ENCODE results near the gene DAP. TPM values are rescaled to one million over a fixed set of nuclear protein-coding genes. Genes with fewer than 3 reads are reported as not detected.
A peak's percentile ranks its signal among the peaks of the same experiment; 100 is the strongest.

The DAP gene
- total RNA-seq, 1 experiment from 2014 or later, result 95.9 TPM

- DNase-seq (ENCODE audit: low spot score), result no peak
- H3K27me3 ChIP-seq (replicated peaks; ENCODE audit: insufficient read depth, low read depth, low read length, poor library complexity), result no peaks in the 10 kb centered on the region
- BruUV-seq (replicated peaks), result no TSS peak
- H3K4me1 ChIP-seq (ENCODE audit: insufficient read depth, low read length, poor library complexity, severe bottlenecking), result peaks cover 13% of the 10 kb centered on the region
- H3K36me3 ChIP-seq (ENCODE audit: insufficient read depth, low read length, poor library complexity, severe bottlenecking), result no peaks in the 10 kb centered on the region
- intact Hi-C loops (cut with micrococcal nuclease; ENCODE audit: unreplicated experiment), result no loop called here
- no peaks in the 10 kb centered on the region for H3K9me3 ChIP-seq (ENCODE audit: low read depth, low read length, poor library complexity, severe bottlenecking)
- no peak overlapping the region for H3K27ac ChIP-seq (ENCODE audit: low read depth, low read length, poor library complexity, severe bottlenecking)
- ChIA-PET POLR2A (ENCODE audit: low non-redundant PET) (no interaction called here), CTCF (no interaction called here)
- TF ChIP-seq EZH2 (IDR thresholded peaks at IDR 0.05; ENCODE audit: borderline replicate concordance, low read depth, low read length, poor library complexity, severe bottlenecking) (no peak), CTCF (conservative IDR thresholded peaks at IDR 0.05; ENCODE audit: low read depth, low read length) (no peak)
- H3K4me3 ChIP-seq (ENCODE audit: low read depth, low read length, poor library complexity, severe bottlenecking), result no peak overlapping the region
Measured at GRCh38 chr5:10705747-10706146, 55.3 kb downstream of the DAP start.

- Histone ChIP-seq H3K4me1 (ENCODE audit: insufficient read depth, low read length, poor library complexity, severe bottlenecking) (peaks cover 13% of the 10 kb centered on the region), H3K9me3 (ENCODE audit: low read depth, low read length, poor library complexity, severe bottlenecking) (no peaks in the 10 kb centered on the region), H3K27ac (ENCODE audit: low read depth, low read length, poor library complexity, severe bottlenecking) (no peak overlapping the region), H3K4me3 (ENCODE audit: low read depth, low read length, poor library complexity, severe bottlenecking) (no peak overlapping the region), H3K36me3 (ENCODE audit: insufficient read depth, low read length, poor library complexity, severe bottlenecking) (no peaks in the 10 kb centered on the region), H3K27me3 (replicated peaks; ENCODE audit: insufficient read depth, low read depth, low read length, poor library complexity) (no peaks in the 10 kb centered on the region)
- TF ChIP-seq EZH2 (IDR thresholded peaks at IDR 0.05; ENCODE audit: borderline replicate concordance, low read depth, low read length, poor library complexity, severe bottlenecking) (no peak), CTCF (conservative IDR thresholded peaks at IDR 0.05; ENCODE audit: low read depth, low read length) (no peak)
- CTCF ChIA-PET, result no interaction called here
- BruUV-seq (replicated peaks), result no TSS peak
- DNase-seq (ENCODE audit: low spot score), result peak; percentile 73
- POLR2A ChIA-PET (ENCODE audit: low non-redundant PET), result no interaction called here
- intact Hi-C loops (cut with micrococcal nuclease; ENCODE audit: unreplicated experiment), result no loop called here
Measured at GRCh38 chr5:10704949-10705621, 55.9 kb downstream of the DAP start.

GRCh38 chr5:10703676-10704075, 57.4 kb downstream of the DAP start:
- no peak for DNase-seq (ENCODE audit: low spot score)
- no peaks in the 10 kb centered on the region for H3K27me3 ChIP-seq (replicated peaks; ENCODE audit: insufficient read depth, low read depth, low read length, poor library complexity)
- H3K4me1 ChIP-seq (ENCODE audit: insufficient read depth, low read length, poor library complexity, severe bottlenecking), result peaks cover 13% of the 10 kb centered on the region
- intact Hi-C loops (cut with micrococcal nuclease; ENCODE audit: unreplicated experiment), result no loop called here
- no peak for TF ChIP-seq CTCF (conservative IDR thresholded peaks at IDR 0.05; ENCODE audit: low read depth, low read length)
- no peak for TF ChIP-seq EZH2 (IDR thresholded peaks at IDR 0.05; ENCODE audit: borderline replicate concordance, low read depth, low read length, poor library complexity, severe bottlenecking)
- BruUV-seq (replicated peaks), result no TSS peak
- no peaks in the 10 kb centered on the region for H3K9me3 ChIP-seq (ENCODE audit: low read depth, low read length, poor library complexity, severe bottlenecking)
- CTCF ChIA-PET, result no interaction called here
- no peak overlapping the region for H3K4me3 ChIP-seq (ENCODE audit: low read depth, low read length, poor library complexity, severe bottlenecking)
- POLR2A ChIA-PET (ENCODE audit: low non-redundant PET), result no interaction called here
- H3K27ac ChIP-seq (ENCODE audit: low read depth, low read length, poor library complexity, severe bottlenecking), result no peak overlapping the region
- H3K36me3 ChIP-seq (ENCODE audit: insufficient read depth, low read length, poor library complexity, severe bottlenecking), result no peaks in the 10 kb centered on the region

Measured in A673 (cell line).